Gastrocnemius medialis (tissue), 4 donors: Measurements from ENCODE around the gene LAMP1. TPM values are rescaled to one million over a fixed set of nuclear protein-coding genes. Genes with fewer than 3 reads are reported as not detected.

Source experiments
- ATAC-seq, 2 donors: fragments of 150-250 bp; one replicate each; pipeline ENCODE4 v1.9.1; 2016
- DNase-seq, 2 donors: peaks; one replicate each; pipeline ENCODE4 v3.0.0-alpha.2; 2019
- H3K27ac ChIP-seq, 4 donors: fragments of 200-600 bp; sonication (generic); 1 replicate in 1 of 4; 2 replicates in 3 of 4; pipeline ENCODE4 v1.5.1; 2016 to 2018; ENCODE audit warnings: mild to moderate bottlenecking in 2 of 4, moderate library complexity in 1 of 4
- H3K27me3 ChIP-seq, 3 donors: fragments of 200-600 bp; sonication (generic) in 2 of 3; 1 replicate in 1 of 3; 2 replicates in 2 of 3; pipeline versions ENCODE4 v1.5.1 to v1.6.0; 2016 to 2019; ENCODE audit warnings: mild to moderate bottlenecking in 1 of 3, moderate library complexity in 1 of 3
- H3K36me3 ChIP-seq, 2 donors: fragments of 200-600 bp; sonication (generic) in 1 of 2; one replicate each; pipeline ENCODE4 v1.5.1; 2017 to 2018
- H3K4me1 ChIP-seq, 2 donors: fragments of 200-600 bp; sonication (generic) in 1 of 2; one replicate each; pipeline ENCODE4 v1.5.1; 2016 to 2017; ENCODE audit warnings: mild to moderate bottlenecking in 2 of 2
- H3K4me3 ChIP-seq, 4 donors: fragments of 200-600 bp; sonication (generic) in 3 of 4; 1 replicate in 1 of 4; 2 replicates in 3 of 4; pipeline ENCODE4 v1.5.1; 2016 to 2019; ENCODE audit warnings: mild to moderate bottlenecking in 2 of 4
- H3K9me3 ChIP-seq, 3 donors: fragments of 200-600 bp; sonication (generic) in 2 of 3; 1 replicate in 1 of 3; 2 replicates in 2 of 3; pipeline ENCODE4 v1.5.1; 2016 to 2019
- POLR2A ChIP-seq, 2 donors: fragments of 450-650 bp; IDR thresholded peaks; one replicate each; pipeline ENCODE4 v1.6.1; 2017; ENCODE audit warnings: antibody characterized with exemption in 2 of 2, mild to moderate bottlenecking in 2 of 2, moderate library complexity in 2 of 2
- in situ Hi-C, 4 donors: fragments of 200-750 bp; cut with MboI; loops; one replicate each; pipeline versions ENCODE4 v1.15.0 to v1.8.0; 2017; ENCODE audit warnings: low sequenced_read_pairs in 4 of 4
- intact Hi-C: fragments of 100-400 bp; cut with DNase I; formaldehyde crosslinking; loops from one replicate; pipeline ENCODE4 v1.15.1; 2023; ENCODE audit warnings: low total_unique reads
- total RNA-seq, 4 donors: library from RNA; depleted of rRNA; stranded (reverse); fragments of >200 nt; gene quantifications; one replicate each; pipeline versions ENCODE4 v1.1.0 to v1.2.3, GENCODE V29; 2016
- TF ChIP-seq, protein P1 (sequence below), 5 experiments: fragments of 450-650 bp in 3 of 5; fragments of 200-600 bp in 2 of 5; sonication (generic) in 2 of 5; IDR thresholded peaks in 4 of 5; conservative IDR thresholded peaks in 1 of 5; 1 replicate in 4 of 5; 2 replicates in 1 of 5; pipeline ENCODE4 v1.5.1; 2016 to 2019; ENCODE audit warnings: antibody characterized with exemption in 5 of 5, mild to moderate bottlenecking in 3 of 5, moderate library complexity in 3 of 5

The LAMP1 gene
- total RNA-seq, 4 donors from 2014 or later: 36.4 to 80.9 (median 66.9) TPM

DNA sequence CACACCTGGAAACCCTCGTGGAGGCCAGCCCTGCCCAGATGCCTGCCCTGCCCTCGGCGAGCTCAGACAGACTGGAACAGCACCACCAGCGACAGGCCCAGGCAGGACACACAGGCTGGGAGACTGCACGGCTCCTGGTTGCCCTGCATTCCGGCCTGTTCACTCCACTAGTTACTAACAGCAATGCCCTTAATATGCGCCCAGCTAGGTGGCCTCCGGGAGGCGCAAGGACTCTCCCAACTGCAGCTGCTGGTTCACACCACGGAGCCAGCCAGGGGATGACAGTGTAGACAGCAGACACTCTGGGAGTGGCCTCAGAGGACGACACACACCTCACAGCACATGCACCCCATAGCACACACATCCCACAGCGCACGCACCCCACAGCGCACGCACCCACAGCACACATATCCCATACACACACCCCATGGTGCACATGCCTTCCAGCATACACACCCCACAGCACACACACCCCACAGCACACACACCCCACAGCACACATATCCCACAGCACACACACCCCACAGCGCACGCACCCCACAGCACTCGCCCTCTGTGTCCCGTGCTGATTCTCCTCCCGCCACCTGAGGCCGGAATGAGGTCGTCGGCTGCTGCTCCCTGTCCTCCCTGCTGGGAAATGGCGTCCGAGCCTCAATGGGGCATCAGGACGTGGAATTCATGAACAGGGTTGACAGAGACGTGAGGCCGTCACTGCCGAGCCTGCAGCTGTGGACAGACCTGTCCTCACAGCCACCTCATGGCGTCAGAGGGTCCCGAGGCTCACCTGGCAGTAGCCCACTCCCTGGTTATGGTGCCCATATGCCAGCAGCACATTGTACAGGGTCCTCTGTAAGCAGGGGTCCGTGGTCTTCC, 53.3 kb downstream of the LAMP1 start:
- DNase-seq: no peak
- intact Hi-C loops (no loop called here), in situ Hi-C loops (no loop called here)
- no peaks in the 10 kb centered on the region for H3K9me3 ChIP-seq
- H3K36me3 ChIP-seq: peaks cover 0 to 10% of the 10 kb centered on the region in 2 donors
- H3K4me3 ChIP-seq: no peak overlapping the region
- H3K27ac ChIP-seq: peak overlapping the region in 1 of 4 donors; percentile 61
- no peak for ATAC-seq
- H3K27me3 ChIP-seq: no peaks in the 10 kb centered on the region
- H3K4me1 ChIP-seq: peaks cover 0 to 9% of the 10 kb centered on the region in 2 donors
- TF ChIP-seq POLR2A (IDR thresholded peaks at IDR 0.05): no peak
- TF ChIP-seq, protein P1, sequence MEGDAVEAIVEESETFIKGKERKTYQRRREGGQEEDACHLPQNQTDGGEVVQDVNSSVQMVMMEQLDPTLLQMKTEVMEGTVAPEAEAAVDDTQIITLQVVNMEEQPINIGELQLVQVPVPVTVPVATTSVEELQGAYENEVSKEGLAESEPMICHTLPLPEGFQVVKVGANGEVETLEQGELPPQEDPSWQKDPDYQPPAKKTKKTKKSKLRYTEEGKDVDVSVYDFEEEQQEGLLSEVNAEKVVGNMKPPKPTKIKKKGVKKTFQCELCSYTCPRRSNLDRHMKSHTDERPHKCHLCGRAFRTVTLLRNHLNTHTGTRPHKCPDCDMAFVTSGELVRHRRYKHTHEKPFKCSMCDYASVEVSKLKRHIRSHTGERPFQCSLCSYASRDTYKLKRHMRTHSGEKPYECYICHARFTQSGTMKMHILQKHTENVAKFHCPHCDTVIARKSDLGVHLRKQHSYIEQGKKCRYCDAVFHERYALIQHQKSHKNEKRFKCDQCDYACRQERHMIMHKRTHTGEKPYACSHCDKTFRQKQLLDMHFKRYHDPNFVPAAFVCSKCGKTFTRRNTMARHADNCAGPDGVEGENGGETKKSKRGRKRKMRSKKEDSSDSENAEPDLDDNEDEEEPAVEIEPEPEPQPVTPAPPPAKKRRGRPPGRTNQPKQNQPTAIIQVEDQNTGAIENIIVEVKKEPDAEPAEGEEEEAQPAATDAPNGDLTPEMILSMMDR (IDR thresholded peaks at IDR 0.05 in 4 of 5, conservative IDR thresholded peaks at IDR 0.05 in 1 of 5): no peak

GRCh38 chr13:113350938-113351335, 53.9 kb downstream of the LAMP1 start:
- Histone ChIP-seq H3K27me3 (no peaks in the 10 kb centered on the region), H3K36me3 (peaks cover 0 to 10% of the 10 kb centered on the region in 2 donors), H3K9me3 (no peaks in the 10 kb centered on the region), H3K4me1 (peaks cover 0 to 9% of the 10 kb centered on the region in 2 donors), H3K4me3 (no peak overlapping the region), H3K27ac (peak overlapping the region in 1 of 4 donors; percentile 61)
- no peak for TF ChIP-seq POLR2A (IDR thresholded peaks at IDR 0.05)
- TF ChIP-seq, protein P1 (IDR thresholded peaks at IDR 0.05 in 4 of 5, conservative IDR thresholded peaks at IDR 0.05 in 1 of 5): no peak
- ATAC-seq: no peak
- in situ Hi-C loops: no loop called here
- DNase-seq: no peak
- intact Hi-C loops: no loop called here

- intact Hi-C loops (no loop called here), in situ Hi-C loops (no loop called here)
- Histone ChIP-seq H3K4me1 (peaks cover 0 to 9% of the 10 kb centered on the region in 2 donors), H3K9me3 (no peaks in the 10 kb centered on the region), H3K4me3 (peak overlapping the region in 2 of 4 donors; percentile 1 to 6), H3K27ac (peak overlapping the region in 2 of 4 donors; percentile 50 to 61), H3K36me3 (peaks cover 0 to 10% of the 10 kb centered on the region in 2 donors), H3K27me3 (no peaks in the 10 kb centered on the region)
- DNase-seq (peak; percentile 54 to 58), ATAC-seq (peak; percentile 84 to 92)
- no peak for TF ChIP-seq POLR2A (IDR thresholded peaks at IDR 0.05)
- TF ChIP-seq, protein P1 (IDR thresholded peaks at IDR 0.05 in 4 of 5, conservative IDR thresholded peaks at IDR 0.05 in 1 of 5): no peak
Observed at GRCh38 chr13:113351514-113352026, 54.5 kb downstream of the LAMP1 start.

DNA sequence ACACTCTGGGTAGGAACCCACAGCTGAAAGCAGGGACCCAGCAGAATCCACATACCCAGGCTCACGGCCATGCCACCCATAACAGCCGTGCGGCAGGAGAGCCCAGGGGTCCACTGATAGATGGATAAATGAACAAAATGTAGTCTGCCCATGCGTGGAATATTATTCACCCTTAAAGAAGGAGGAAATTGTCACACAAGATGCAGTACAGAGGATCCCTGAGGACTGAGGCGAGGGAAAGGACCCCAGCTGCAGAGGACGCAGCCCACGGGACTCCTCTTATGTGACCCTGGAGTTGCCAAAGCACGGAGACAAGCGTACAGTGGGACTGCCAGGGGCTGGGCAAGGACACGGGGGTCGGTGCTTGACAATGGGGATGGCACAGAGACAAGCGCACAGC, 56.2 kb downstream of the LAMP1 start:
- no peaks in the 10 kb centered on the region for H3K27me3 ChIP-seq
- no peak overlapping the region for H3K4me3 ChIP-seq
- intact Hi-C loops (no loop called here), in situ Hi-C loops (no loop called here)
- peaks cover 0 to 9% of the 10 kb centered on the region in 2 donors for H3K4me1 ChIP-seq
- peak in 1 of 2 donors; percentile 11 for DNase-seq
- ATAC-seq: no peak
- no peaks in the 10 kb centered on the region for H3K9me3 ChIP-seq
- no peak overlapping the region for H3K27ac ChIP-seq
- no peak for TF ChIP-seq POLR2A (IDR thresholded peaks at IDR 0.05)
- TF ChIP-seq, protein P1 (IDR thresholded peaks at IDR 0.05 in 4 of 5, conservative IDR thresholded peaks at IDR 0.05 in 1 of 5): no peak
- peaks cover 0 to 10% of the 10 kb centered on the region in 2 donors for H3K36me3 ChIP-seq
